Measurements from ENCODE around the gene CASP2. TPM values are rescaled to one million over a fixed set of nuclear protein-coding genes. Genes with fewer than 3 reads are reported as not detected.
A peak's percentile ranks its signal among the peaks of the same experiment; 100 is the strongest.

CASP2 gene
- total RNA-seq, 1 donor from 2014 or later: 39.8 TPM

GRCh38 chr7:143346018-143346417 is 57.9 kb downstream of the CASP2 start:
- no peak for DNase-seq (ENCODE audit: low spot score)
- H3K4me2 ChIP-seq: peak overlapping the region; percentile 68
- H3K79me2 ChIP-seq (ENCODE audit: low read depth): no peaks in the 10 kb centered on the region
- no peaks in the 10 kb centered on the region for H4K20me1 ChIP-seq (ENCODE audit: low read depth)
- peaks cover 4% of the 10 kb centered on the region for H3K4me1 ChIP-seq
- no peaks in the 10 kb centered on the region for H3K36me3 ChIP-seq
- H3F3A ChIP-seq (ENCODE audit: low read depth): peaks cover 16% of the 10 kb centered on the region
- TF ChIP-seq, protein P1, sequence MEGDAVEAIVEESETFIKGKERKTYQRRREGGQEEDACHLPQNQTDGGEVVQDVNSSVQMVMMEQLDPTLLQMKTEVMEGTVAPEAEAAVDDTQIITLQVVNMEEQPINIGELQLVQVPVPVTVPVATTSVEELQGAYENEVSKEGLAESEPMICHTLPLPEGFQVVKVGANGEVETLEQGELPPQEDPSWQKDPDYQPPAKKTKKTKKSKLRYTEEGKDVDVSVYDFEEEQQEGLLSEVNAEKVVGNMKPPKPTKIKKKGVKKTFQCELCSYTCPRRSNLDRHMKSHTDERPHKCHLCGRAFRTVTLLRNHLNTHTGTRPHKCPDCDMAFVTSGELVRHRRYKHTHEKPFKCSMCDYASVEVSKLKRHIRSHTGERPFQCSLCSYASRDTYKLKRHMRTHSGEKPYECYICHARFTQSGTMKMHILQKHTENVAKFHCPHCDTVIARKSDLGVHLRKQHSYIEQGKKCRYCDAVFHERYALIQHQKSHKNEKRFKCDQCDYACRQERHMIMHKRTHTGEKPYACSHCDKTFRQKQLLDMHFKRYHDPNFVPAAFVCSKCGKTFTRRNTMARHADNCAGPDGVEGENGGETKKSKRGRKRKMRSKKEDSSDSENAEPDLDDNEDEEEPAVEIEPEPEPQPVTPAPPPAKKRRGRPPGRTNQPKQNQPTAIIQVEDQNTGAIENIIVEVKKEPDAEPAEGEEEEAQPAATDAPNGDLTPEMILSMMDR (IDR thresholded peaks at IDR 0.05): no peak
- TF ChIP-seq EZH2phosphoT487 (IDR thresholded peaks at IDR 0.05): no peak
- no peak overlapping the region for H3K9ac ChIP-seq
- no peak overlapping the region for H3K4me3 Mint-ChIP-seq
- peaks cover 31% of the 10 kb centered on the region for H3K27me3 ChIP-seq
- no peak overlapping the region for H3K27ac Mint-ChIP-seq
- peaks cover 4% of the 10 kb centered on the region for H3K9me3 Mint-ChIP-seq
- H3K27ac ChIP-seq: no peak overlapping the region
- peak overlapping the region; percentile 94 for H2AFZ ChIP-seq (replicated peaks)
- no peaks in the 10 kb centered on the region for H3K36me3 Mint-ChIP-seq
- H3K4me1 Mint-ChIP-seq: peaks cover 6% of the 10 kb centered on the region
- peaks cover 21% of the 10 kb centered on the region for H3K27me3 Mint-ChIP-seq (ENCODE audit: insufficient read depth, low read depth)
- no peak overlapping the region for H3K4me3 ChIP-seq
- H3K9me3 ChIP-seq (ENCODE audit: low read depth): no peaks in the 10 kb centered on the region

DNA sequence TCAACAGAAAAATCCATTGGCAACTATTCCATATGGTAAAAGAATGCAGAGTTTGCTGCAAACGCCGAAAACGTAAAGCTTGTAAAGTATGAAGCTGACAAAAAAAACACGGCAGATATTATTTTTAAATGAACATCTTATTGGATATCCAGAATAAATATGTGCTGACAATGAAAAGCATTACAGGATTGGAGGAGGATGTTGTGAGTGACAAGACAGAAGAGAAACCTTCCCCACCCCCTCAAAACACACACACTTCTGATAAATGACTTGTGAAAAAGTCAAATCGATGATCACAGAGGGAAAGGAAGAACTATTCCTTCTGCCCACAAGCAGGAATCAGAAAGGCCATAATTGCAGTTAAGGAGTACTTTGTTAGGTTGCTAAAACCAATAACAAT is 59.8 kb downstream of the CASP2 start:
- TF ChIP-seq EZH2phosphoT487 (IDR thresholded peaks at IDR 0.05): no peak
- TF ChIP-seq, protein P1 (IDR thresholded peaks at IDR 0.05): no peak
- no peak for TF ChIP-seq EZH2 (IDR thresholded peaks at IDR 0.05)
- H3K4me3 ChIP-seq: no peak overlapping the region
- Mint-ChIP-seq H3K27me3 (ENCODE audit: insufficient read depth, low read depth) (peaks cover 25% of the 10 kb centered on the region), H3K4me1 (peaks cover 24% of the 10 kb centered on the region), H3K9me3 (peaks cover 4% of the 10 kb centered on the region), H3K27ac (no peak overlapping the region), H3K4me3 (no peak overlapping the region), H3K36me3 (no peaks in the 10 kb centered on the region)
- no peak overlapping the region for H3K27ac ChIP-seq
- peaks cover 15% of the 10 kb centered on the region for H3K4me1 ChIP-seq
- peaks cover 27% of the 10 kb centered on the region for H3F3A ChIP-seq (ENCODE audit: low read depth)
- H3K4me2 ChIP-seq: no peak overlapping the region
- H3K36me3 ChIP-seq: no peaks in the 10 kb centered on the region
- H3K9ac ChIP-seq: no peak overlapping the region
- no peaks in the 10 kb centered on the region for H3K9me3 ChIP-seq (ENCODE audit: low read depth)
- H3K27me3 ChIP-seq: peaks cover 31% of the 10 kb centered on the region
- H2AFZ ChIP-seq (replicated peaks): no peak overlapping the region
- H4K20me1 ChIP-seq (ENCODE audit: low read depth): peaks cover 8% of the 10 kb centered on the region
- no peak for DNase-seq (ENCODE audit: low spot score)
- no peaks in the 10 kb centered on the region for H3K79me2 ChIP-seq (ENCODE audit: low read depth)

DNA sequence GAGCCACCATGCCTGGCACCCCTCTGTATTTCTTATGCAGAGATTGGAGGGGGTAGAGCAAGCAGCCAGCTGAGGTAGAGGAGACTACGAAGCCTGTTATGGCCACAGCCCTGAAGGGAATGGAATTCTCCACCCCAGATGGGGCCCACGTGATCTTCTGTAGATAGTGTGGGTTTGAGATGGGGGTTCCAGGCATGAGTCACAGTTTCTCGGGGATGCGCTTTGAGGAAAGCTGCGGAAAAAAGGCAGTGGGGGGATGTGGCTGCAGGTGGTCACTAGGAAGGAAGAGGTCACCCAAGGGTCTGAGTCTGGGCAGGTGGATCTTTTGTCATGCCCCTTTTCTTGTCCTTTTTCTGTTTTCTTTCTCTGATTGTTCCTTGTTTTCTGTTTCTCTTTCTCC is 62.9 kb downstream of the CASP2 start:
- Mint-ChIP-seq H3K27ac (peak overlapping the region; percentile 84), H3K4me3 (no peak overlapping the region), H3K27me3 (ENCODE audit: insufficient read depth, low read depth) (peaks cover 12% of the 10 kb centered on the region), H3K36me3 (peaks cover 12% of the 10 kb centered on the region), H3K4me1 (peaks cover 25% of the 10 kb centered on the region), H3K9me3 (peaks cover 4% of the 10 kb centered on the region)
- H3K9me3 ChIP-seq (ENCODE audit: low read depth): no peaks in the 10 kb centered on the region
- H3K9ac ChIP-seq: no peak overlapping the region
- TF ChIP-seq EZH2phosphoT487 (IDR thresholded peaks at IDR 0.05) (no peak), EZH2 (IDR thresholded peaks at IDR 0.05) (no peak)
- TF ChIP-seq, protein P1 (IDR thresholded peaks at IDR 0.05): no peak
- peaks cover 19% of the 10 kb centered on the region for H3K4me1 ChIP-seq
- DNase-seq (ENCODE audit: low spot score): no peak
- peaks cover 24% of the 10 kb centered on the region for H4K20me1 ChIP-seq (ENCODE audit: low read depth)
- peaks cover 18% of the 10 kb centered on the region for H3F3A ChIP-seq (ENCODE audit: low read depth)
- H3K27me3 ChIP-seq: peaks cover 17% of the 10 kb centered on the region
- no peak overlapping the region for H2AFZ ChIP-seq (replicated peaks)
- H3K79me2 ChIP-seq (ENCODE audit: low read depth): no peaks in the 10 kb centered on the region
- no peak overlapping the region for H3K4me2 ChIP-seq
- no peak overlapping the region for H3K4me3 ChIP-seq
- no peak overlapping the region for H3K27ac ChIP-seq
- no peaks in the 10 kb centered on the region for H3K36me3 ChIP-seq

All from neural progenitor cell (in vitro differentiated cells).